SK-N-SH (cell line): ENCODE measurements around the gene SANBR. TPM values are rescaled to one million over a fixed set of nuclear protein-coding genes. Genes with fewer than 3 reads are reported as not detected.

ENCODE experiments used
- CTCF ChIA-PET: fragments of 300-600, 350-600 bp; formaldehyde crosslinking; extraction: SDS; loops from one replicate; lab custom pipeline; 2021; lab: Yijun Ruan, JAX
- POLR2A ChIA-PET: fragments of 350-600 bp; sonication (Branson Sonifier 250); formaldehyde crosslinking; extraction: SDS; loops from one replicate; lab custom pipeline; 2020; ENCODE audit warnings: antibody characterized with exemption, inconsistent platforms; lab: Yijun Ruan, JAX
- DNase-seq: peaks from one replicate; pipeline ENCODE4 v3.0.0; 2012
- H2AFZ ChIP-seq: fragments of 200-600 bp; sonication (generic); 2 replicates; pipeline ENCODE4 v1.8.1; 2016; ENCODE audit warnings: antibody characterized with exemption, mild to moderate bottlenecking, low read depth
- H3F3A ChIP-seq: fragments of 200-600 bp; sonication (generic); replicated peaks from 2 replicates; pipeline ENCODE3; 2016; ENCODE audit warnings: antibody characterized with exemption, mild to moderate bottlenecking; ENCODE audit not compliant: insufficient read depth
- H3K27ac ChIP-seq, 2 experiments: fragments of 200-500 bp in 1 of 2; fragments of 200-600 bp in 1 of 2; sonication (Bioruptor generic) in 1 of 2; sonication (generic), shearing (Covaris generic) in 1 of 2; 2 replicates each; pipeline versions ENCODE4 v1.5.1 to v1.6.1; 2014 to 2016; ENCODE audit warnings: low read depth in 2 of 2, inconsistent platforms in 1 of 2, low read length in 1 of 2, mild to moderate bottlenecking in 1 of 2, mixed read lengths in 1 of 2
- H3K27me3 ChIP-seq: fragments of 200-600 bp; sonication (generic), shearing (Covaris generic); 2 replicates; pipeline ENCODE4 v1.6.1; 2016; ENCODE audit warnings: mixed run types; ENCODE audit not compliant: insufficient read depth
- H3K36me3 ChIP-seq, 2 experiments: fragments of 200-500 bp in 1 of 2; fragments of 200-600 bp in 1 of 2; sonication (Bioruptor generic) in 1 of 2; sonication (generic) in 1 of 2; replicated peaks in 1 of 2; 2 replicates each; pipeline versions ENCODE3 to v1.5.1; 2014 to 2016; ENCODE audit warnings: low read length in 1 of 2, mild to moderate bottlenecking in 1 of 2; ENCODE audit not compliant: insufficient read depth in 2 of 2, control insufficient read depth in 1 of 2
- H3K4me1 ChIP-seq, 2 experiments: fragments of 200-500 bp in 1 of 2; fragments of 200-600 bp in 1 of 2; sonication (Bioruptor generic) in 1 of 2; sonication (generic), shearing (Covaris generic) in 1 of 2; 2 replicates each; pipeline versions ENCODE4 v1.5.1 to v1.6.1; 2014 to 2016; ENCODE audit warnings: low read depth in 1 of 2, low read length in 1 of 2, mixed run types in 1 of 2; ENCODE audit not compliant: insufficient read depth in 2 of 2, control insufficient read depth in 1 of 2
- H3K4me2 ChIP-seq: fragments of 200-600 bp; sonication (generic), shearing (Covaris generic); 2 replicates; pipeline ENCODE4 v1.6.1; 2017; ENCODE audit warnings: mixed run types
- H3K4me3 ChIP-seq, 2 experiments: fragments of 200-500 bp in 1 of 2; fragments of 200-600 bp in 1 of 2; sonication (Bioruptor generic) in 1 of 2; sonication (generic), shearing (Covaris generic) in 1 of 2; 2 replicates each; pipeline versions ENCODE4 v1.5.1 to v1.8.1; 2014 to 2016; ENCODE audit warnings: low read depth in 2 of 2, inconsistent platforms in 1 of 2, low read length in 1 of 2, mild to moderate bottlenecking in 1 of 2, mixed read lengths in 1 of 2, moderate library complexity in 1 of 2
- H3K79me2 ChIP-seq: fragments of 200-600 bp; sonication (generic); 2 replicates; pipeline ENCODE4 v1.8.1; 2017; ENCODE audit warnings: mild to moderate bottlenecking; ENCODE audit not compliant: insufficient read depth
- H3K9ac ChIP-seq: fragments of 200-600 bp; sonication (generic); 2 replicates; pipeline ENCODE4 v1.6.1; 2017; ENCODE audit warnings: mixed run types
- H3K9me2 ChIP-seq: fragments of 200-600 bp; sonication (generic); 2 replicates; pipeline ENCODE4 v1.6.1; 2017; ENCODE audit warnings: mixed run types
- H3K9me3 ChIP-seq: fragments of 200-600 bp; sonication (generic); 2 replicates; pipeline ENCODE4 v1.6.1; 2017; ENCODE audit warnings: mixed run types, mild to moderate bottlenecking, moderate library complexity
- H4K20me1 ChIP-seq: fragments of 200-600 bp; sonication (generic); 2 replicates; pipeline ENCODE4 v1.6.1; 2017; ENCODE audit warnings: mild to moderate bottlenecking, mixed run types; ENCODE audit not compliant: insufficient read depth
- CHD2 ChIP-seq: fragments of 150-350 bp; IDR thresholded peaks from 2 replicates; pipeline ENCODE4 v1.6.1; 2018; ENCODE audit warnings: low read length; ENCODE audit not compliant: partially characterized antibody
- FOXJ3 ChIP-seq: sonication (generic); formaldehyde crosslinking; IDR thresholded peaks from 2 replicates; pipeline ENCODE4 v1.5.1; 2020; ENCODE audit warnings: mild to moderate bottlenecking, missing genetic modification reagents
- FOXM1 ChIP-seq: IDR thresholded peaks from 2 replicates; pipeline ENCODE4 v1.4.0; 2012; ENCODE audit warnings: low read depth, mild to moderate bottlenecking
- GATA2 ChIP-seq: sonication (generic); formaldehyde crosslinking; IDR thresholded peaks from 2 replicates; pipeline ENCODE4 v1.5.0; 2020; ENCODE audit warnings: mild to moderate bottlenecking, missing genetic modification reagents
- JUND ChIP-seq: IDR thresholded peaks from 2 replicates; pipeline ENCODE4 v1.4.0; 2012
- MEF2A ChIP-seq: IDR thresholded peaks from 2 replicates; pipeline ENCODE4 v1.4.0; 2012; ENCODE audit warnings: low read depth, borderline replicate concordance
- MXI1 ChIP-seq: IDR thresholded peaks from 2 replicates; pipeline ENCODE4 v1.6.1; 2012; ENCODE audit warnings: mild to moderate bottlenecking, low read depth, low read length, improper control_type of control experiment
- POLR2AphosphoS5 ChIP-seq: IDR thresholded peaks from 2 replicates; pipeline ENCODE4 v1.6.1; 2012; ENCODE audit warnings: low read depth, low read length
- RCOR1 ChIP-seq: fragments of 150-350 bp; IDR thresholded peaks from 2 replicates; pipeline ENCODE4 v1.6.1; 2017; ENCODE audit warnings: antibody characterized with exemption, low read length
- RXRA ChIP-seq: IDR thresholded peaks from 2 replicates; pipeline ENCODE4 v1.4.0; 2012; ENCODE audit warnings: low read depth, mild to moderate bottlenecking, borderline replicate concordance
- TAF1 ChIP-seq: IDR thresholded peaks from 2 replicates; pipeline ENCODE4 v1.6.1; 2012; ENCODE audit warnings: low read depth, mild to moderate bottlenecking, low read length, moderate library complexity, borderline replicate concordance
- TEAD4 ChIP-seq: IDR thresholded peaks from 2 replicates; pipeline ENCODE4 v1.4.0; 2012; ENCODE audit warnings: mild to moderate bottlenecking, borderline replicate concordance; ENCODE audit not compliant: insufficient read depth
- WGBS: methylation state at CpG from one replicate; pipeline ENCODE4 v1.1.6; 2017; ENCODE audit warnings: low lambda C conversion rate; 5-methylcytosine and 5-hydroxymethylcytosine counted together
- polyA plus RNA-seq, 3 experiments: library from polyadenylated mRNA; depleted of rRNA; stranded (reverse); fragments of >200 nt; gene quantifications; 2 replicates each; pipeline ENCODE4 v1.2.3, GENCODE V29; 2012
- TF ChIP-seq, protein P1 (sequence below): IDR thresholded peaks from 2 replicates; pipeline ENCODE4 v1.4.0; 2012; ENCODE audit warnings: low read depth, borderline replicate concordance
- TF ChIP-seq, protein P2 (sequence below): fragments of 200-600 bp; sonication (generic); IDR thresholded peaks from 2 replicates; pipeline ENCODE4 v1.6.1; 2017; ENCODE audit warnings: antibody characterized with exemption, mild to moderate bottlenecking, moderate library complexity
- TF ChIP-seq, protein P3 (sequence below): IDR thresholded peaks from 2 replicates; pipeline ENCODE4 v1.6.1; 2012; ENCODE audit warnings: mild to moderate bottlenecking, low read depth, low read length, moderate library complexity
- TF ChIP-seq, protein P4 (sequence below): IDR thresholded peaks from 2 replicates; pipeline ENCODE4 v1.4.0; 2012; ENCODE audit warnings: low read depth
- TF ChIP-seq, protein P5 (sequence below): fragments of 150-350 bp; IDR thresholded peaks from 2 replicates; pipeline ENCODE4 v1.6.1; 2016; ENCODE audit warnings: mild to moderate bottlenecking, low read depth, low read length

Gene SANBR
- polyA plus RNA-seq, 1 of the 3 experiments (the other 2 are of a cell fraction) = 4.3 TPM

DNA sequence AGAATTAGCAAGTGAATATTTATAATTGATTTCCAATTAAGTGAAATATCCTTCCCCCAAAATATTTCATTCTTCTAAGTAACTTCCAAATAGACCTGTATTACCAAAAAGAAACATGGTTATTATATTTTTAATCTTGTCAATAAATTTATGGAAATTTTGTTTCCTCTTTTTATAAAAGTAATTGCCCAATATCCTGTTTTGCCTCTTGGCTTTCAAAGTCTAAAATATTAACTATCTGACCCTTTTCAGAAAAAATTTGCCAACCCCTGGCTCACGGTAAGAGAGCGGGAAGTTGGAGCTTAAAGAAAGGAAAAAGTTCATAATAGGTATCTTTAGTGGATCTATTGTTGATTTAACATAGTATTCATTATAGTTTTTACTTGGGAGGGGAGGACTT, 20.4 kb upstream of the SANBR start:
- 93% methylated on average over 2 of the region's 2 CpGs for WGBS
- DNase-seq = no peak
- no peak overlapping the region for H3K4me2 ChIP-seq
- H3K4me3 ChIP-seq = no peak overlapping the region
- no peaks in the 10 kb centered on the region for H3K79me2 ChIP-seq
- peaks cover 8% of the 10 kb centered on the region for H3F3A ChIP-seq
- H3K9ac ChIP-seq = no peak overlapping the region
- no peaks in the 10 kb centered on the region for H4K20me1 ChIP-seq
- TF ChIP-seq MXI1 (no peak), MEF2A (no peak), CHD2 (no peak), FOXJ3 (CRISPR knock-in tag) (no peak), RXRA (no peak), RCOR1 (no peak), POLR2AphosphoS5 (no peak), TAF1 (no peak), JUND (no peak), TEAD4 (no peak), GATA2 (no peak), FOXM1 (no peak)
- TF ChIP-seq, protein P1, sequence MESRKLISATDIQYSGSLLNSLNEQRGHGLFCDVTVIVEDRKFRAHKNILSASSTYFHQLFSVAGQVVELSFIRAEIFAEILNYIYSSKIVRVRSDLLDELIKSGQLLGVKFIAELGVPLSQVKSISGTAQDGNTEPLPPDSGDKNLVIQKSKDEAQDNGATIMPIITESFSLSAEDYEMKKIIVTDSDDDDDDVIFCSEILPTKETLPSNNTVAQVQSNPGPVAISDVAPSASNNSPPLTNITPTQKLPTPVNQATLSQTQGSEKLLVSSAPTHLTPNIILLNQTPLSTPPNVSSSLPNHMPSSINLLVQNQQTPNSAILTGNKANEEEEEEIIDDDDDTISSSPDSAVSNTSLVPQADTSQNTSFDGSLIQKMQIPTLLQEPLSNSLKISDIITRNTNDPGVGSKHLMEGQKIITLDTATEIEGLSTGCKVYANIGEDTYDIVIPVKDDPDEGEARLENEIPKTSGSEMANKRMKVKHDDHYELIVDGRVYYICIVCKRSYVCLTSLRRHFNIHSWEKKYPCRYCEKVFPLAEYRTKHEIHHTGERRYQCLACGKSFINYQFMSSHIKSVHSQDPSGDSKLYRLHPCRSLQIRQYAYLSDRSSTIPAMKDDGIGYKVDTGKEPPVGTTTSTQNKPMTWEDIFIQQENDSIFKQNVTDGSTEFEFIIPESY = no peak
- TF ChIP-seq, protein P2, sequence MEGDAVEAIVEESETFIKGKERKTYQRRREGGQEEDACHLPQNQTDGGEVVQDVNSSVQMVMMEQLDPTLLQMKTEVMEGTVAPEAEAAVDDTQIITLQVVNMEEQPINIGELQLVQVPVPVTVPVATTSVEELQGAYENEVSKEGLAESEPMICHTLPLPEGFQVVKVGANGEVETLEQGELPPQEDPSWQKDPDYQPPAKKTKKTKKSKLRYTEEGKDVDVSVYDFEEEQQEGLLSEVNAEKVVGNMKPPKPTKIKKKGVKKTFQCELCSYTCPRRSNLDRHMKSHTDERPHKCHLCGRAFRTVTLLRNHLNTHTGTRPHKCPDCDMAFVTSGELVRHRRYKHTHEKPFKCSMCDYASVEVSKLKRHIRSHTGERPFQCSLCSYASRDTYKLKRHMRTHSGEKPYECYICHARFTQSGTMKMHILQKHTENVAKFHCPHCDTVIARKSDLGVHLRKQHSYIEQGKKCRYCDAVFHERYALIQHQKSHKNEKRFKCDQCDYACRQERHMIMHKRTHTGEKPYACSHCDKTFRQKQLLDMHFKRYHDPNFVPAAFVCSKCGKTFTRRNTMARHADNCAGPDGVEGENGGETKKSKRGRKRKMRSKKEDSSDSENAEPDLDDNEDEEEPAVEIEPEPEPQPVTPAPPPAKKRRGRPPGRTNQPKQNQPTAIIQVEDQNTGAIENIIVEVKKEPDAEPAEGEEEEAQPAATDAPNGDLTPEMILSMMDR = no peak
- TF ChIP-seq, protein P3, sequence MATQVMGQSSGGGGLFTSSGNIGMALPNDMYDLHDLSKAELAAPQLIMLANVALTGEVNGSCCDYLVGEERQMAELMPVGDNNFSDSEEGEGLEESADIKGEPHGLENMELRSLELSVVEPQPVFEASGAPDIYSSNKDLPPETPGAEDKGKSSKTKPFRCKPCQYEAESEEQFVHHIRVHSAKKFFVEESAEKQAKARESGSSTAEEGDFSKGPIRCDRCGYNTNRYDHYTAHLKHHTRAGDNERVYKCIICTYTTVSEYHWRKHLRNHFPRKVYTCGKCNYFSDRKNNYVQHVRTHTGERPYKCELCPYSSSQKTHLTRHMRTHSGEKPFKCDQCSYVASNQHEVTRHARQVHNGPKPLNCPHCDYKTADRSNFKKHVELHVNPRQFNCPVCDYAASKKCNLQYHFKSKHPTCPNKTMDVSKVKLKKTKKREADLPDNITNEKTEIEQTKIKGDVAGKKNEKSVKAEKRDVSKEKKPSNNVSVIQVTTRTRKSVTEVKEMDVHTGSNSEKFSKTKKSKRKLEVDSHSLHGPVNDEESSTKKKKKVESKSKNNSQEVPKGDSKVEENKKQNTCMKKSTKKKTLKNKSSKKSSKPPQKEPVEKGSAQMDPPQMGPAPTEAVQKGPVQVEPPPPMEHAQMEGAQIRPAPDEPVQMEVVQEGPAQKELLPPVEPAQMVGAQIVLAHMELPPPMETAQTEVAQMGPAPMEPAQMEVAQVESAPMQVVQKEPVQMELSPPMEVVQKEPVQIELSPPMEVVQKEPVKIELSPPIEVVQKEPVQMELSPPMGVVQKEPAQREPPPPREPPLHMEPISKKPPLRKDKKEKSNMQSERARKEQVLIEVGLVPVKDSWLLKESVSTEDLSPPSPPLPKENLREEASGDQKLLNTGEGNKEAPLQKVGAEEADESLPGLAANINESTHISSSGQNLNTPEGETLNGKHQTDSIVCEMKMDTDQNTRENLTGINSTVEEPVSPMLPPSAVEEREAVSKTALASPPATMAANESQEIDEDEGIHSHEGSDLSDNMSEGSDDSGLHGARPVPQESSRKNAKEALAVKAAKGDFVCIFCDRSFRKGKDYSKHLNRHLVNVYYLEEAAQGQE = no peak
- TF ChIP-seq, protein P4, sequence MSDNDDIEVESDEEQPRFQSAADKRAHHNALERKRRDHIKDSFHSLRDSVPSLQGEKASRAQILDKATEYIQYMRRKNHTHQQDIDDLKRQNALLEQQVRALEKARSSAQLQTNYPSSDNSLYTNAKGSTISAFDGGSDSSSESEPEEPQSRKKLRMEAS = no peak
- TF ChIP-seq, protein P5, sequence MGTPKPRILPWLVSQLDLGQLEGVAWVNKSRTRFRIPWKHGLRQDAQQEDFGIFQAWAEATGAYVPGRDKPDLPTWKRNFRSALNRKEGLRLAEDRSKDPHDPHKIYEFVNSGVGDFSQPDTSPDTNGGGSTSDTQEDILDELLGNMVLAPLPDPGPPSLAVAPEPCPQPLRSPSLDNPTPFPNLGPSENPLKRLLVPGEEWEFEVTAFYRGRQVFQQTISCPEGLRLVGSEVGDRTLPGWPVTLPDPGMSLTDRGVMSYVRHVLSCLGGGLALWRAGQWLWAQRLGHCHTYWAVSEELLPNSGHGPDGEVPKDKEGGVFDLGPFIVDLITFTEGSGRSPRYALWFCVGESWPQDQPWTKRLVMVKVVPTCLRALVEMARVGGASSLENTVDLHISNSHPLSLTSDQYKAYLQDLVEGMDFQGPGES = no peak
- H3K4me1 ChIP-seq = no peaks in the 10 kb centered on the region
- H3K9me3 ChIP-seq = no peaks in the 10 kb centered on the region; the same call in 1 of the 2 replicates
- no peak overlapping the region for H2AFZ ChIP-seq
- CTCF ChIA-PET = no interaction called here
- H3K27ac ChIP-seq = no peak overlapping the region
- no peaks in the 10 kb centered on the region for H3K27me3 ChIP-seq
- no peaks in the 10 kb centered on the region; the same call in 1 of the 2 replicates for H3K9me2 ChIP-seq
- peaks cover 31 to 41% of the 10 kb centered on the region in 2 experiments for H3K36me3 ChIP-seq
- POLR2A ChIA-PET = no interaction called here
